HG02973 (cell line): Measurements from ENCODE around the gene PAPPA2.

Experiments used
- ATAC-seq: cut with Tn5 transposase; IDR thresholded peaks from one replicate; pipeline ENCODE4 v1.9.1; 2021; ENCODE audit warnings: moderate library complexity; ENCODE audit not compliant: unreplicated experiment

PAPPA2 gene

GRCh38 chr1:176843352-176844297 is 380.6 kb downstream of the PAPPA2 start:
- ATAC-seq: no peak

- no peak for ATAC-seq
Measured at GRCh38 chr1:176847052-176847451, 384.1 kb downstream of the PAPPA2 start.

DNA sequence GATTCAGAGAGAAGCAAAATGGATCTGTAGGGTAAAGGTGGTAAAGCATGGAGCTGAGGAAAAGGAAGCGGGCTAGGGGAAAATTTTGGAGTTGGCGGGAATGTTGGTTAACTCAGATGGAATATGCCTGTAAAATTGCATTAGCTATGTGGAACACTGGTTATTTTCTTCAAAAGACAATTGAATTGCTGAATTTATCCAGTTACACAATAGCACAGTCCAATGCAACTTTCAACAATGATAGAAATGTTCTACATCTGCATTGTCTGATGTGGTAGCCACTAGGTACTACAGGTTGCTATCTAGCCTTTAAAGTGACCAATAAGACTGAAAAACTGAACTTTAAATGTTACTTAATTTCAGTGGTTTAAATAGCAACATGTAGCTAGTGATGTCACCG is 386.3 kb downstream of the PAPPA2 start:
- ATAC-seq: no peak

- ATAC-seq: no peak
Measured at GRCh38 chr1:176850871-176851270, 387.9 kb downstream of the PAPPA2 start.

- no peak for ATAC-seq
Measured at GRCh38 chr1:176852124-176852523, 389.1 kb downstream of the PAPPA2 start.

- no peak for ATAC-seq
Measured at GRCh38 chr1:176853503-176853902, 390.5 kb downstream of the PAPPA2 start.

GRCh38 chr1:176854121-176854520 is 391.1 kb downstream of the PAPPA2 start:
- no peak for ATAC-seq

- no peak for ATAC-seq
Measured at GRCh38 chr1:176854758-176855745, 392.1 kb downstream of the PAPPA2 start.

DNA sequence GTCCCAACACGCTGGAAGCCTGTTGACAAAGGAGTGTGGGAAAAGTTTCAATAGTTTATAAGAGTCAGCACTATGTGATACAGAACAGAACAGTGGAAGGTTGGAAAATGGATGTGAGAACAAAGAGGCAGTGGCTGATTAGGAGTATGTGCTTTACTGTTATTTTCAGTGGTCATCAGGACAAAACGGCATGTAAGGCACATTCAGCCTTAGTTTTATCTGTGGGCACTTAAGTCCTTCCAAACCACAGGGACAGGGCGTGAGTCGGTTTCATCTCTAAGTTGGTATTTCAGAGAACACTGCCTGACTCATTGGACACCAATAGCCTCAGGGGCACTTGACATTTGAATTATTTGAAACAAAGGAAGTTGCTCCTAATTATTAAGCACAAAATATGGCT is 394.7 kb downstream of the PAPPA2 start:
- ATAC-seq: no peak

GRCh38 chr1:176858433-176858916 is 395.5 kb downstream of the PAPPA2 start:
- no peak for ATAC-seq

GRCh38 chr1:176863613-176864012 is 400.6 kb downstream of the PAPPA2 start:
- no peak for ATAC-seq

DNA sequence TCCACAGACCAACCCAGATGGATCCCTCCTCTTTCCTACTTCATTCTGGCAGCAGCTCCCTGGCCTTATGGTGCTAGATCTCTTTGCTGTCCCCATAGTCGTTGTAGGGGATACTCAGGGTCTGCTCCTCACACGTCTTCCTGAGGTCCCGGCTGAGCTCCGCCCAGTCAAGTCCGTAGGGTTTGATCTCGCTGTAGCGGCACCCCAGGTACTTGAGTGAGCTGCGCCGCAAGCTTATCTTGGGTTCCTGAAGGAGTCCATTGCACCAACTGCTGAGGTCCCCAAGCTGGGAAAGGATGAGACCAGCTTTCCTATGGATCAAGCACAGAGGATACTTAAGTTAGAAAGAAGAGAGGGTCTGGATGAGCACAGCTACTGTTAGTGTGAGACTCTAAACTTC is 401.2 kb downstream of the PAPPA2 start:
- ATAC-seq: no peak

DNA sequence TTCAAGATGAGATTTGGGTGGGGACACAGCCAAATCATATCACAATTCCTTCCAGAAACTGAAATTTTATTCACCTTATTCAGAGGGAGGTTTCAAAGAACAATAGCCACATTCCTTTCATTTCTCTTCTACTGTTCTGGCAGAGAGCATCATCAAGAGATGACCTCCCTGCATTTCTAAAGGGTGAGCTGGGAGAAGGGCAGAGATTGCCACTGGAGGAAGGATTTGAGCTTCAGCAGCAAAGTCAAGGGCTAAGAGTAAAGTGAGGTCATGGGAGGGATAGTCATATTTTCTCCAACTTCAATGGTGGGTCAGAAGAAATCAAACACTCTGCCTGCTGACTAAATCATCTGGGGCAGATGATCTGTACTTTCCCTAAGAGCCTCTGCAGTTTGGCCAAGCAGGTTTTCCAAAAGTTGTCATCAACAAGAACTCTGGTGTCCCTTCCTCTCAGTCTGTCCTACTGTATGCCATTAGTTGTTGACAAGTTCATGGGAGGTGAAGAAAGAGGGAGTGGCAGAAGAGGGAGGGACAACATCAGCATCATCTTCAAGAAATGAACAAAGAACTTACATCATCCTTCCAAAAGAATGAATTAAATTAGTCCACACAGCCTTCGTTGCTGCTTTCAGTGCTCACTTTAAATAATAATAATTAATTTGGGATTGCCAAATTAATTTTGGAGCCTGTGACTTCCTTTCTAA is 403.2 kb downstream of the PAPPA2 start:
- ATAC-seq: no peak

DNA sequence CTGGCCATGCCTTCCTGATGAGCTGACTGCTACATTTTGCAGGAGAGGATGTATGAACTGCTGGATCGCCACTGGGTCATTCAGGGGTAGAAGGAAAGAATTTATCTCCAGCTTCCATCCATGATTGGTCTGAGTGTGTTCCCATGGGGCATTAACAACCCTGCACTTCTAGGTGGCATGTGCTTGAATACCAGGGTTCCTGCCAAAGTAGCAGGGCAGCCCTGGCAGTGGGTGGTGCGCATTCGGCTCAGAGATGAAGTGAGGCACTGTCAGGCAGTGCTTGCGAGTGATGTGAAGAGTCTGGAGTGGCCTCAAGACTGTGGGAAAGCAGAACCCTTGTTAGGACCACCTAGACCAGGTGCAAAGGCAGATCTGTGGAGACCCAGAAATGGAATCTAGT is 406.6 kb downstream of the PAPPA2 start:
- no peak for ATAC-seq

GRCh38 chr1:176876966-176877515 is 414.1 kb downstream of the PAPPA2 start:
- ATAC-seq: no peak

DNA sequence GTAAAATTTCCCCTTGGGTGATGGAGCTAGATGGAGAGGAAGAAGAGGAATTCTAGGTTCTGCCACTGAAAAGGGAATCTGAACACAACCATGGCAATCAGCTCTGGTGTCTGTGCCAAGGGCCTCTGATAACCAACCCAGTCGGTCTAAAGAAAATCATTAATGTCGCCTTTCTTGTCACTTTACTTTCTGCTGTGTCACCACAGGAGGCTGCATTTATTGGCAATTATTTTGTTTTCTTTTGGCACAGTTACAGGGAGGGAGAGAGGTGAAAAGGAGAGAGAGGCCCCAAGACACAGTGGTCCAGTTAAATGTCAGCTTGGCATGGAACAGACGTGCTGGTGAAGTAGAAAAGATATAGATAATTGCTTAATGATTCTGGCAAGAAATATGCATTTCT is 414.6 kb downstream of the PAPPA2 start:
- ATAC-seq: no peak

GRCh38 chr1:176878750-176879536 is 416.0 kb downstream of the PAPPA2 start:
- ATAC-seq: no peak

DNA sequence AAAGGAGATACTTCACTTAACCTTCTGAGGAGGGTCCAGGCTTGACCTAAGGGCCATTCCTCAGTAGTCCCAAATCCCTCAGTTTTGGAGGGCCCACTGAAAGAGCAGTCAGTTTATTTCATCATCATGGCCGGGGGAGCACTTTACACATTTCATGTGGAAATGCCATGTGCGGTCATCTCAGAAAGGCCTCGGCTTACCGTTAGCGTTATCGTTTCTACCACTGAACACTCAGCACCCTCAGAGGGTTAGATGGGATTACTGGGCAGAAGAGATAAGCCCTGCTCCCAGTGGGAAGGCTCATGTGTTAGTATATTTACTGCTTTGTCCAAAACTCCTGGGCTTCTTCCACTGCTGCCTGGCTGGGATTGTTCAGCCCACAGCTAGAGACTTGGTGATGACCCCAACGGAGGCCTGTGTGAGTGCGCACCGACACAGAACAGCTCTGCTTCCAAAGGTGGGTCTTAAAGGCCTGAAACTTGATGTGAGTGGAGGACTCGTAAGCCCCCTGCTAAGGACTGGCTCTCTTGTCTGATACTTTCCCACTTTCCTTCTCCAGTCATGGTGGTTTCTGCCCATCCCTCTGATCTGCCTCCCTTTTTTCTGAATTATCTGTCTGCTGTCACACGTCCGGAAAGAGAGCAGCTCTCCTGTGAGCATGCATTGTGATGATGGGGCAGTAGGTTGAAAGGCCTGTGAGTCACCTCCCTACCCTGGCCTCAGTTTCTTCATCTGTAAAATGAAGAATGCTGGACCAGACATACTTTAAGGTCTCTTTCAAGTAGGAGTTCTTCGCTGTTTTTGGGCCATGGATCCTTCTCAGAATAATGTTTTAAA is 417.0 kb downstream of the PAPPA2 start:
- no peak for ATAC-seq
